Breast epithelium (tissue), 3 donors: ENCODE measurements around the gene DHFR2.

Source experiments
- CTCF ChIP-seq, 3 donors: fragments of 450-650 bp; IDR thresholded peaks; one replicate each; pipeline ENCODE4 v1.5.1; 2016 to 2017; ENCODE audit warnings: antibody characterized with exemption in 3 of 3, mild to moderate bottlenecking in 3 of 3, moderate library complexity in 3 of 3
- POLR2A ChIP-seq: fragments of 450-650 bp; IDR thresholded peaks from one replicate; pipeline ENCODE4 v1.6.1; 2016; ENCODE audit warnings: antibody characterized with exemption, mild to moderate bottlenecking, moderate library complexity

GRCh38 chr3:94026623-94027022 is 36.1 kb downstream of the DHFR2 start:
- TF ChIP-seq CTCF (IDR thresholded peaks at IDR 0.05) (no peak), POLR2A (no peak)
